Measurements from ENCODE around the gene SLC19A1.

- TF ChIP-seq POLR2A (IDR thresholded peaks at IDR 0.05) (no peak), CTCF (IDR thresholded peaks at IDR 0.05) (no peak), EP300 (IDR thresholded peaks at IDR 0.05) (no peak), POLR2AphosphoS5 (IDR thresholded peaks at IDR 0.05) (no peak)
Measured at GRCh38 chr21:45513003-45513717, 29.1 kb downstream of the SLC19A1 start.
